GM12878 (cell line): ENCODE data around the gene CPHXL2.
A peak's percentile ranks its signal among the peaks of the same experiment; 100 is the strongest.

Source experiments
- BACH1 ChIP-seq: fragments of 450-650 bp; IDR thresholded peaks from 2 replicates; pipeline ENCODE4 v1.6.1; 2017; ENCODE audit warnings: mild to moderate bottlenecking, borderline replicate concordance
- CTCF ChIP-seq, 3 experiments: IDR thresholded peaks in 2 of 3; conservative IDR thresholded peaks in 1 of 3; 2 replicates each; pipeline ENCODE4 v1.5.1; 2011; ENCODE audit warnings: low read depth in 3 of 3, low read length in 3 of 3, mild to moderate bottlenecking in 3 of 3, control low read depth in 2 of 3, moderate library complexity in 2 of 3, inconsistent platforms in 1 of 3, mixed read lengths in 1 of 3; ENCODE audit not compliant: control insufficient read depth in 2 of 3, insufficient read depth in 1 of 3; ENCODE audit errors: extremely low read depth in 1 of 3
- E2F8 ChIP-seq: fragments of 450-650 bp; IDR thresholded peaks from 2 replicates; pipeline ENCODE4 v1.6.1; 2018; ENCODE audit warnings: mild to moderate bottlenecking, low read depth, moderate library complexity; ENCODE audit not compliant: partially characterized antibody
- EP300 ChIP-seq, 2 experiments: fragments of 150-350 bp in 1 of 2; IDR thresholded peaks; 2 replicates each; pipeline ENCODE4 v1.6.1; 2011 to 2012; ENCODE audit warnings: low read depth in 2 of 2, low read length in 2 of 2, borderline replicate concordance in 1 of 2, improper control_type of control experiment in 1 of 2, inconsistent platforms in 1 of 2; ENCODE audit not compliant: control insufficient read depth in 1 of 2
- EZH2 ChIP-seq: IDR thresholded peaks from 2 replicates; pipeline ENCODE4 v1.6.1; 2012; ENCODE audit warnings: low read depth, mild to moderate bottlenecking, control low read depth, inconsistent platforms, low read length, borderline replicate concordance; ENCODE audit not compliant: control insufficient read depth
- GABPA ChIP-seq: IDR thresholded peaks from 2 replicates; pipeline ENCODE4 v1.6.1; 2014; ENCODE audit warnings: antibody characterized with exemption, low read depth, mild to moderate bottlenecking, inconsistent platforms
- HDAC6 ChIP-seq: fragments of 200-600 bp; sonication (generic); IDR thresholded peaks from one replicate; pipeline ENCODE4 v1.8.0; 2017; ENCODE audit warnings: antibody characterized with exemption; ENCODE audit not compliant: unreplicated experiment
- MEF2A ChIP-seq: IDR thresholded peaks from 2 replicates; pipeline ENCODE4 v1.6.1; 2011; ENCODE audit warnings: low read depth, mild to moderate bottlenecking, low read length, moderate library complexity; ENCODE audit not compliant: insufficient read depth
- POLR2AphosphoS5 ChIP-seq: IDR thresholded peaks from 2 replicates; pipeline ENCODE4 v1.6.1; 2011; ENCODE audit warnings: mild to moderate bottlenecking, low read length, inconsistent platforms
- PRDM15 ChIP-seq: fragments of 450-650 bp; formaldehyde crosslinking; IDR thresholded peaks from 2 replicates; pipeline ENCODE4 v1.4.0; 2020; ENCODE audit warnings: mild to moderate bottlenecking, moderate library complexity
- SPI1 ChIP-seq: IDR thresholded peaks from 2 replicates; pipeline ENCODE4 v1.6.1; 2011; ENCODE audit warnings: low read depth, mild to moderate bottlenecking, low read length, moderate library complexity, borderline replicate concordance; ENCODE audit not compliant: insufficient read depth
- ZNF274 ChIP-seq: IDR thresholded peaks from one replicate; pipeline ENCODE4 v1.8.0; 2011; ENCODE audit not compliant: insufficient read length, insufficient read depth
- ZSCAN29 ChIP-seq: fragments of 450-650 bp; IDR thresholded peaks from 2 replicates; pipeline ENCODE4 v1.6.1; 2017; ENCODE audit warnings: mild to moderate bottlenecking, moderate library complexity

- TF ChIP-seq CTCF (IDR thresholded peaks at IDR 0.05 in 2 of 3, conservative IDR thresholded peaks at IDR 0.05 in 1 of 3; ENCODE audit: control insufficient read depth in 2 of 3, extremely low read depth in 1 of 3, insufficient read depth in 1 of 3, low read depth in 3 of 3, low read length in 3 of 3): no peak
- no peak for TF ChIP-seq BACH1
- TF ChIP-seq SPI1: no peak
- TF ChIP-seq ZSCAN29: no peak
- no peak for TF ChIP-seq POLR2AphosphoS5
- TF ChIP-seq MEF2A: no peak
- TF ChIP-seq E2F8: no peak
- TF ChIP-seq EZH2: no peak
- 0 out of 2 replicates have a peak, but pooled peaks have one; percentile 54 for TF ChIP-seq GABPA
- TF ChIP-seq EP300 (IDR thresholded peaks at IDR 0.05; ENCODE audit: borderline replicate concordance in 1 of 2, control insufficient read depth in 1 of 2, low read depth in 2 of 2, low read length in 2 of 2): no peak
- no peak for TF ChIP-seq ZNF274
- TF ChIP-seq HDAC6: no peak
- no peak for TF ChIP-seq PRDM15 (CRISPR knock-in tag)
Measured at GRCh38 chr16:75616521-75617010, 60.2 kb downstream of the CPHXL2 start.
